ENCODE results near the gene STATH.

Gene STATH

GRCh38 chr4:69995526-69996016 is at the start of gene STATH:
TSS of gene STATH (plus strand) at chr4:69995966. CDS start at chr4:69998438, 2,472 bp downstream.
- Mint-ChIP-seq H3K27me3 (ENCODE audit: low read depth, poor library complexity) (no peaks in the 10 kb centered on the region), H3K36me3 (ENCODE audit: low read depth) (no peaks in the 10 kb centered on the region), H3K27ac (no peak within 1 kb of the TSS), H3K4me1 (no peaks in the 10 kb centered on the region), H3K9me3 (no peaks in the 10 kb centered on the region), H3K4me3 (no peak within 1 kb of the TSS)
- TF ChIP-seq, protein P1, sequence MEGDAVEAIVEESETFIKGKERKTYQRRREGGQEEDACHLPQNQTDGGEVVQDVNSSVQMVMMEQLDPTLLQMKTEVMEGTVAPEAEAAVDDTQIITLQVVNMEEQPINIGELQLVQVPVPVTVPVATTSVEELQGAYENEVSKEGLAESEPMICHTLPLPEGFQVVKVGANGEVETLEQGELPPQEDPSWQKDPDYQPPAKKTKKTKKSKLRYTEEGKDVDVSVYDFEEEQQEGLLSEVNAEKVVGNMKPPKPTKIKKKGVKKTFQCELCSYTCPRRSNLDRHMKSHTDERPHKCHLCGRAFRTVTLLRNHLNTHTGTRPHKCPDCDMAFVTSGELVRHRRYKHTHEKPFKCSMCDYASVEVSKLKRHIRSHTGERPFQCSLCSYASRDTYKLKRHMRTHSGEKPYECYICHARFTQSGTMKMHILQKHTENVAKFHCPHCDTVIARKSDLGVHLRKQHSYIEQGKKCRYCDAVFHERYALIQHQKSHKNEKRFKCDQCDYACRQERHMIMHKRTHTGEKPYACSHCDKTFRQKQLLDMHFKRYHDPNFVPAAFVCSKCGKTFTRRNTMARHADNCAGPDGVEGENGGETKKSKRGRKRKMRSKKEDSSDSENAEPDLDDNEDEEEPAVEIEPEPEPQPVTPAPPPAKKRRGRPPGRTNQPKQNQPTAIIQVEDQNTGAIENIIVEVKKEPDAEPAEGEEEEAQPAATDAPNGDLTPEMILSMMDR (IDR thresholded peaks at IDR 0.05), result no peak
- no peak for DNase-seq

DNA sequence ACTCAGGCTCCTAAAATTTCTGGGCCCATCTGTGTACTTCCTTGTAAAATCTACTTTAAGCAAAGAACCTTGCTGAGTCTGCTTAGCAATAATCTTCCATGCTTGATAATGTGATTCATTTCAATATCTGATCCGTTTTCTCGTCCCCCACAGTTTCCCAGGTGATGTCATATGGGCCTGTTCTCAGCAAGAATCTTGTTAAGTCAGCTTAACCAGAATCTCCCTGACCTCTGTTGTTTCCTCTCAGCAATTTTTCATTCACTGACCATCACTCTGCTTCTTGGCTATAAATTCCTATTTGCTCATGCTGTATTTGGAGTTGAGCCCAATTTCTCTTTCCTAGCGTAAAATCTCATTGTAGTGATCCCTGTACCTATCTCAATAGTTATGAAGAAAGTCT is 44.2 kb upstream of the STATH start:
- TF ChIP-seq, protein P1 (IDR thresholded peaks at IDR 0.05), result no peak
- Mint-ChIP-seq H3K4me3 (no peak overlapping the region), H3K27ac (no peak overlapping the region), H3K9me3 (no peaks in the 10 kb centered on the region), H3K36me3 (ENCODE audit: low read depth) (no peaks in the 10 kb centered on the region), H3K4me1 (no peaks in the 10 kb centered on the region), H3K27me3 (ENCODE audit: low read depth, poor library complexity) (no peaks in the 10 kb centered on the region)
- no peak for DNase-seq

DNA sequence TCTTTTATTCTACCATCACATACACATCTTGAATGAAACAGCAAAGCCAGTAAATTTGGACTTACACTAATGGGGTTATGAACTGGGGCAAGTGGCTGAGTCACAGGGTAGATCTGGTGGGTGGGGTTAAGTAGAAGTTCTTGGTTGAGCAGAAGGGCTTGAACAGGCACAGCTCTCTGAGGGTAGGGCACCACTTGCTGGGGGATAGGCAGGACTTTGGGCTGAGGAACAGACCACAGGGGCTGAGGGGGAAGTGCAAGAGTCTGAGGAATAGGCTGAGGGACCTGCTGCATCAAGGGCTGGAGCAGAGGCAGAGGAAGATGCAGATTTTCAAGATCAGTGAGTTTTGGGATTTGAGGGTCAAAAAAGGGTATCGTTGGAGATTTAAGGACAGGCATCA is 38.6 kb upstream of the STATH start:
- no peak for DNase-seq
- Mint-ChIP-seq H3K9me3 (no peaks in the 10 kb centered on the region), H3K27me3 (ENCODE audit: low read depth, poor library complexity) (no peaks in the 10 kb centered on the region), H3K4me3 (no peak overlapping the region), H3K36me3 (ENCODE audit: low read depth) (no peaks in the 10 kb centered on the region), H3K27ac (no peak overlapping the region), H3K4me1 (no peaks in the 10 kb centered on the region)
- TF ChIP-seq, protein P1 (IDR thresholded peaks at IDR 0.05), result no peak

- Mint-ChIP-seq H3K4me3 (no peak within 1 kb of the TSS), H3K9me3 (no peaks in the 10 kb centered on the region), H3K4me1 (no peaks in the 10 kb centered on the region), H3K27me3 (ENCODE audit: low read depth, poor library complexity) (no peaks in the 10 kb centered on the region), H3K27ac (no peak within 1 kb of the TSS), H3K36me3 (ENCODE audit: low read depth) (no peaks in the 10 kb centered on the region)
- TF ChIP-seq, protein P1 (IDR thresholded peaks at IDR 0.05), result no peak
- no peak for DNase-seq
These were observed 30.1 kb upstream of the STATH start, which contains the start of gene CSN2 for GRCh38 chr4:69965628-69966027. TSS of gene CSN2 (minus strand) at chr4:69965728. CDS start at chr4:69960995, 4,733 bp downstream.

GRCh38 chr4:69970071-69970470 is 25.7 kb upstream of the STATH start:
- no peaks in the 10 kb centered on the region for H3K27me3 Mint-ChIP-seq (ENCODE audit: low read depth, poor library complexity)
- H3K4me1 Mint-ChIP-seq, result no peaks in the 10 kb centered on the region
- DNase-seq, result no peak
- no peak overlapping the region for H3K4me3 Mint-ChIP-seq
- H3K27ac Mint-ChIP-seq, result no peak overlapping the region
- no peaks in the 10 kb centered on the region for H3K36me3 Mint-ChIP-seq (ENCODE audit: low read depth)
- H3K9me3 Mint-ChIP-seq, result no peaks in the 10 kb centered on the region
- TF ChIP-seq, protein P1 (IDR thresholded peaks at IDR 0.05), result no peak

DNA sequence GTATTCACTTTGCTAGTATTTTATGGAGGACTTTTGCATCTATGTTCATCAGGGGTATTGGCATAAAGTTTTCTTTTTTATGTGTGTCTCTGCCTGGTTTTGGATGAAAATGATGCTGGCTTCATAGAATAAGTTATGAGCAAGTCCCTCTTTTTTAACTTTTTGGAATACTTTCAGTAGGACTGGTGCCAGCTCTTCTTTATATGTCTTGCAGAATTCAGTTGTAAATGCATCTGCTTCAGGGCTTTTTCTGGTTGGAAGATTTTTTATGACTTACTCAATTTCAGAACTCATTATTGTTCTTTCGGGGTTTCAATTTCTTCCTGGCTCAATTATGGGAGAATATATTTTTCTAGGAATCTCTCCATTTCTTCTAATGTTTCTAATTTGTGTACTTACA is 21.1 kb upstream of the STATH start:
- Mint-ChIP-seq H3K9me3 (no peaks in the 10 kb centered on the region), H3K4me1 (peaks cover 6% of the 10 kb centered on the region), H3K4me3 (no peak overlapping the region), H3K27ac (no peak overlapping the region), H3K27me3 (ENCODE audit: low read depth, poor library complexity) (no peaks in the 10 kb centered on the region), H3K36me3 (ENCODE audit: low read depth) (no peaks in the 10 kb centered on the region)
- TF ChIP-seq, protein P1 (IDR thresholded peaks at IDR 0.05), result no peak
- no peak for DNase-seq
